ENCODE measurements around the gene C11orf97.

The C11orf97 gene

DNA sequence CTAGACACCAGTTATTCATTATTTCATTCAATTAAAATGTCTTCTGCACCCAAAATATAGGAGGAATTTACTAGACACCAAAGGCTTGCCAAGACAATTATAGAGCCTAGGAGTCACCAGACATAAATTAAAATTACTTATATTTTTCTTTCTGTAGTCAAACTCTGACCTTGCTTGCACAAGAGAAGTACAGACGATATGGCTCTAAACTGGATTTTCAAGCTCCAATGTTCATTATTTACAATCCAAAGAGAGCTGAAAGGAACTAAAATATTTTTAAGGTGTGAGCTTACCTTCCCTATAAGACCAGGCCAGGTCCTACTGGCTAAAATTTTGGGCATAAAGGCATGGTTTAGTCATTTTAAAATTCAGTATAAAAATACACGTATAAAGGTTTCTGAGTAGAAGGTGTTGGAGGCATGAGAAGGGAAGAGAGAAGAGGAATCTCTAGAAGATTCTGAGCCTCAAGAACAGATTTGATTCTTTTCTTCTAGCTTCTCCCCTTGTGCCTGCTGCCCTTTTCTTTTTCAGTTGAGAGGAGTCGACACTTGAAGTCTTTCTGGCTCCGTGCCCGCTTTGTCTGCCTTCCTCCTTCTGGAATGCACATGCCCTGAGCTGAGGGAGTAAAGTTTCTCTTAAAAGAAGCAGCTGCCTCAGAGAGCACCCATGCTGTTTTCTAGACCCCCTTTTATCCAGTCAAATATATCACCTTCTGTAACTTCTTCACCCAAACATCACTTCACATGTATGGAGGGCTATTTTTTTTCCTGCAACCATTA is 13.5 kb downstream of the C11orf97 start:
- peaks cover 13% of the 10 kb centered on the region for H3K4me1 ChIP-seq (ENCODE audit: low read length)
- H3K27ac ChIP-seq (ENCODE audit: low read length): no peak overlapping the region
- no peaks in the 10 kb centered on the region for H3K27me3 ChIP-seq (replicated peaks; ENCODE audit: insufficient read depth, low read length)
- H3F3A ChIP-seq (ENCODE audit: insufficient read depth, low read length): peaks cover 7% of the 10 kb centered on the region; the same call in 1 of the 2 replicates
- no peak overlapping the region for H3K9ac ChIP-seq (ENCODE audit: low read length)
- no peak overlapping the region for H3K4me3 ChIP-seq (ENCODE audit: low read length)
- H2AFZ ChIP-seq (ENCODE audit: low read length): no peak overlapping the region
- H3K36me3 ChIP-seq (replicated peaks; ENCODE audit: insufficient read depth, low read length): no peaks in the 10 kb centered on the region
- H4K20me1 ChIP-seq (ENCODE audit: insufficient read depth, low read length): no peaks in the 10 kb centered on the region
- no peak overlapping the region for H3K4me2 ChIP-seq (ENCODE audit: low read depth, low read length)
- H3K79me2 ChIP-seq (ENCODE audit: low read length): no peaks in the 10 kb centered on the region
- TF ChIP-seq EZH2 (optimal IDR thresholded peaks at IDR 0.05; ENCODE audit: low read depth, low read length): no peak
- TF ChIP-seq, protein P1, sequence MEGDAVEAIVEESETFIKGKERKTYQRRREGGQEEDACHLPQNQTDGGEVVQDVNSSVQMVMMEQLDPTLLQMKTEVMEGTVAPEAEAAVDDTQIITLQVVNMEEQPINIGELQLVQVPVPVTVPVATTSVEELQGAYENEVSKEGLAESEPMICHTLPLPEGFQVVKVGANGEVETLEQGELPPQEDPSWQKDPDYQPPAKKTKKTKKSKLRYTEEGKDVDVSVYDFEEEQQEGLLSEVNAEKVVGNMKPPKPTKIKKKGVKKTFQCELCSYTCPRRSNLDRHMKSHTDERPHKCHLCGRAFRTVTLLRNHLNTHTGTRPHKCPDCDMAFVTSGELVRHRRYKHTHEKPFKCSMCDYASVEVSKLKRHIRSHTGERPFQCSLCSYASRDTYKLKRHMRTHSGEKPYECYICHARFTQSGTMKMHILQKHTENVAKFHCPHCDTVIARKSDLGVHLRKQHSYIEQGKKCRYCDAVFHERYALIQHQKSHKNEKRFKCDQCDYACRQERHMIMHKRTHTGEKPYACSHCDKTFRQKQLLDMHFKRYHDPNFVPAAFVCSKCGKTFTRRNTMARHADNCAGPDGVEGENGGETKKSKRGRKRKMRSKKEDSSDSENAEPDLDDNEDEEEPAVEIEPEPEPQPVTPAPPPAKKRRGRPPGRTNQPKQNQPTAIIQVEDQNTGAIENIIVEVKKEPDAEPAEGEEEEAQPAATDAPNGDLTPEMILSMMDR (IDR thresholded peaks at IDR 0.05; ENCODE audit: low read length): no peak
- no peak for TF ChIP-seq EZH2phosphoT487 (IDR thresholded peaks at IDR 0.05; ENCODE audit: low read length)
- H3K9me3 ChIP-seq (replicated peaks; ENCODE audit: insufficient read depth, low read length): no peaks in the 10 kb centered on the region
- no peak for DNase-seq
- no peaks in the 10 kb centered on the region for H3K9me2 ChIP-seq (replicated peaks; ENCODE audit: insufficient read depth, low read length)

DNA sequence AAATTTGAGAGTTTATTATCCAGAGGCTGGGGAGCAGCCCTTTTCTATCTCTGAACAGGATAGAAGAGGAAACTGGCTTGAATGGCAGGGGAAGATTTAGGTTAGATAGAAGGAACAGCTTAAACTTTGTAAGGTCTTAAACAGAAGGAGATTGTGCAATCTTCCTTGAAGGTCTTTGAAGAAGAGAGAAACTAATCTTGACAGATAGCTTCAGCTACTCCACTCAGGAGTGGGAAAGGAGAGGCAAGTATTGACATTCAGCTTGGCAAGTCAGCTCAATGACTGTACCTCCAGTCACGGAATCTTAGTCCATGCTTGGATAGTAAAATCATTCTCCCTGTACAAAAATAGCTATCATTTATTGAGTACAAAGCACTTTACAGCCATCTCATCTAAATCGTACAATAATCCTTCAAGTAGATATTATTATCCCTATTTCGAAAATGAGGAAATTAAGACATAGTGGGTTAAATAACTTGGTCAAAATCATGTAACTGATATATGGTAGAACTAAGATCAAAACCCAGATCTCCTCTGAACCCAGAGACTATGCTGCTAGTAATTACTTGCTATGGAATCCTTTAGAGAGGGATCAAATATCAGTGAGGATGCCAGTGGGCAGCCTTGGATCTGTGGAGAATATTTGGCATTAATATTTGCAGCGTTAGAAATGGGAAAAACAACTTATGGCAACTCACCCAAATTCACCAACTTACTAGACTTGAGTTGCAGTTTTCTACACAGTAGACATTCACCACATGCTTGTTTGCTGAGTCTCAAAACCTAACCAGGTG is 14.6 kb downstream of the C11orf97 start:
- H4K20me1 ChIP-seq (ENCODE audit: insufficient read depth, low read length): no peaks in the 10 kb centered on the region
- H3K79me2 ChIP-seq (ENCODE audit: low read length): no peaks in the 10 kb centered on the region
- no peaks in the 10 kb centered on the region for H3K9me2 ChIP-seq (replicated peaks; ENCODE audit: insufficient read depth, low read length)
- no peak overlapping the region for H3K4me2 ChIP-seq (ENCODE audit: low read depth, low read length)
- TF ChIP-seq EZH2phosphoT487 (IDR thresholded peaks at IDR 0.05; ENCODE audit: low read length) (no peak), EZH2 (optimal IDR thresholded peaks at IDR 0.05; ENCODE audit: low read depth, low read length) (no peak)
- TF ChIP-seq, protein P1 (IDR thresholded peaks at IDR 0.05; ENCODE audit: low read length): no peak
- H3F3A ChIP-seq (ENCODE audit: insufficient read depth, low read length): peaks cover 7% of the 10 kb centered on the region; the same call in 1 of the 2 replicates
- no peaks in the 10 kb centered on the region for H3K36me3 ChIP-seq (replicated peaks; ENCODE audit: insufficient read depth, low read length)
- no peak overlapping the region for H3K4me3 ChIP-seq (ENCODE audit: low read length)
- H2AFZ ChIP-seq (ENCODE audit: low read length): no peak overlapping the region
- peaks cover 13% of the 10 kb centered on the region for H3K4me1 ChIP-seq (ENCODE audit: low read length)
- H3K27me3 ChIP-seq (replicated peaks; ENCODE audit: insufficient read depth, low read length): no peaks in the 10 kb centered on the region
- no peak overlapping the region for H3K27ac ChIP-seq (ENCODE audit: low read length)
- no peak for DNase-seq
- H3K9ac ChIP-seq (ENCODE audit: low read length): no peak overlapping the region
- no peaks in the 10 kb centered on the region for H3K9me3 ChIP-seq (replicated peaks; ENCODE audit: insufficient read depth, low read length)

GRCh38 chr11:94528551-94528950 is 16.3 kb downstream of the C11orf97 start:
- no peak overlapping the region for H3K4me3 ChIP-seq (ENCODE audit: low read length)
- no peak overlapping the region for H2AFZ ChIP-seq (ENCODE audit: low read length)
- no peak for DNase-seq
- peaks cover 7% of the 10 kb centered on the region; the same call in 1 of the 2 replicates for H3F3A ChIP-seq (ENCODE audit: insufficient read depth, low read length)
- H3K4me2 ChIP-seq (ENCODE audit: low read depth, low read length): no peak overlapping the region
- H3K79me2 ChIP-seq (ENCODE audit: low read length): no peaks in the 10 kb centered on the region
- H3K27me3 ChIP-seq (replicated peaks; ENCODE audit: insufficient read depth, low read length): no peaks in the 10 kb centered on the region
- TF ChIP-seq, protein P1 (IDR thresholded peaks at IDR 0.05; ENCODE audit: low read length): no peak
- TF ChIP-seq EZH2phosphoT487 (IDR thresholded peaks at IDR 0.05; ENCODE audit: low read length): no peak
- TF ChIP-seq EZH2 (optimal IDR thresholded peaks at IDR 0.05; ENCODE audit: low read depth, low read length): no peak
- H3K4me1 ChIP-seq (ENCODE audit: low read length): peaks cover 13% of the 10 kb centered on the region
- no peaks in the 10 kb centered on the region for H4K20me1 ChIP-seq (ENCODE audit: insufficient read depth, low read length)
- H3K36me3 ChIP-seq (replicated peaks; ENCODE audit: insufficient read depth, low read length): no peaks in the 10 kb centered on the region
- H3K9me3 ChIP-seq (replicated peaks; ENCODE audit: insufficient read depth, low read length): no peaks in the 10 kb centered on the region
- no peaks in the 10 kb centered on the region for H3K9me2 ChIP-seq (replicated peaks; ENCODE audit: insufficient read depth, low read length)
- no peak overlapping the region for H3K27ac ChIP-seq (ENCODE audit: low read length)
- H3K9ac ChIP-seq (ENCODE audit: low read length): no peak overlapping the region

Data from MM.1S (cell line).